ENCODE data around the gene RCAN2.

GRCh38 chr6:46211917-46212316 is 279.3 kb downstream of the RCAN2 start:
- TF ChIP-seq, protein P1, sequence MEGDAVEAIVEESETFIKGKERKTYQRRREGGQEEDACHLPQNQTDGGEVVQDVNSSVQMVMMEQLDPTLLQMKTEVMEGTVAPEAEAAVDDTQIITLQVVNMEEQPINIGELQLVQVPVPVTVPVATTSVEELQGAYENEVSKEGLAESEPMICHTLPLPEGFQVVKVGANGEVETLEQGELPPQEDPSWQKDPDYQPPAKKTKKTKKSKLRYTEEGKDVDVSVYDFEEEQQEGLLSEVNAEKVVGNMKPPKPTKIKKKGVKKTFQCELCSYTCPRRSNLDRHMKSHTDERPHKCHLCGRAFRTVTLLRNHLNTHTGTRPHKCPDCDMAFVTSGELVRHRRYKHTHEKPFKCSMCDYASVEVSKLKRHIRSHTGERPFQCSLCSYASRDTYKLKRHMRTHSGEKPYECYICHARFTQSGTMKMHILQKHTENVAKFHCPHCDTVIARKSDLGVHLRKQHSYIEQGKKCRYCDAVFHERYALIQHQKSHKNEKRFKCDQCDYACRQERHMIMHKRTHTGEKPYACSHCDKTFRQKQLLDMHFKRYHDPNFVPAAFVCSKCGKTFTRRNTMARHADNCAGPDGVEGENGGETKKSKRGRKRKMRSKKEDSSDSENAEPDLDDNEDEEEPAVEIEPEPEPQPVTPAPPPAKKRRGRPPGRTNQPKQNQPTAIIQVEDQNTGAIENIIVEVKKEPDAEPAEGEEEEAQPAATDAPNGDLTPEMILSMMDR (IDR thresholded peaks at IDR 0.05), result no peak
- no peak for TF ChIP-seq EZH2phosphoT487 (IDR thresholded peaks at IDR 0.05)
